Spleen (tissue), 11 donors: ENCODE results near the gene SIN3B. TPM values are rescaled to one million over a fixed set of nuclear protein-coding genes. Genes with fewer than 3 reads are reported as not detected.

ENCODE experiments used
- DNase-seq: peaks from one replicate; pipeline ENCODE4 v3.0.0-alpha.2; 2020
- H3K27ac ChIP-seq, 8 donors: fragments of 200-600 bp; sonication (generic) in 7 of 8; 1 replicate in 4 of 8; 2 replicates in 4 of 8; pipeline versions ENCODE4 v1.5.0 to v1.8.0; 2016 to 2021; ENCODE audit warnings: inconsistent platforms in 4 of 8, mild to moderate bottlenecking in 4 of 8, moderate library complexity in 1 of 8
- H3K27me3 ChIP-seq, 7 donors: fragments of 200-600 bp; sonication (generic) in 6 of 7; replicated peaks in 1 of 7; 1 replicate in 4 of 7; 2 replicates in 3 of 7; pipeline versions ENCODE4 v1.5.0 to v1.8.0; 2016 to 2021; ENCODE audit warnings: inconsistent platforms in 3 of 7, mild to moderate bottlenecking in 1 of 7
- H3K36me3 ChIP-seq, 6 donors: fragments of 200-600 bp; sonication (generic) in 5 of 6; 1 replicate in 4 of 6; 2 replicates in 2 of 6; pipeline versions ENCODE4 v1.5.0 to v1.8.0; 2016 to 2021; ENCODE audit warnings: inconsistent platforms in 2 of 6
- H3K4me1 ChIP-seq, 6 donors: fragments of 200-600 bp; sonication (generic) in 5 of 6; 1 replicate in 3 of 6; 2 replicates in 3 of 6; pipeline versions ENCODE4 v1.5.0 to v1.8.0; 2016 to 2021; ENCODE audit warnings: inconsistent platforms in 3 of 6
- H3K4me3 ChIP-seq, 8 donors: fragments of 200-600 bp; sonication (generic) in 7 of 8; 1 replicate in 4 of 8; 2 replicates in 4 of 8; pipeline versions ENCODE4 v1.5.0 to v1.8.0; 2016 to 2021; ENCODE audit warnings: inconsistent platforms in 4 of 8, mild to moderate bottlenecking in 4 of 8, moderate library complexity in 2 of 8
- H3K9me3 ChIP-seq, 8 donors: fragments of 200-600 bp; sonication (generic) in 7 of 8; 1 replicate in 4 of 8; 2 replicates in 4 of 8; pipeline versions ENCODE4 v1.5.0 to v1.8.0; 2016 to 2021; ENCODE audit warnings: inconsistent platforms in 4 of 8
- POLR2A ChIP-seq, 3 donors: fragments of 450-650 bp; IDR thresholded peaks; one replicate each; pipeline ENCODE4 v1.5.1; 2017; ENCODE audit warnings: antibody characterized with exemption in 3 of 3, mild to moderate bottlenecking in 1 of 3
- POLR2AphosphoS5 ChIP-seq, 3 donors: sonication (generic); formaldehyde crosslinking; IDR thresholded peaks; one replicate each; pipeline ENCODE4 v1.5.1; 2017; ENCODE audit warnings: antibody characterized with exemption in 3 of 3
- WGBS, 5 donors: extraction: QIAGEN DNeasy Blood & Tissue Kit in 3 of 5; methylation state at CpG; one replicate each; pipeline versions ENCODE4 v1.1.5 to v1.1.7; 2013 to 2018; 5-methylcytosine and 5-hydroxymethylcytosine counted together
- intact Hi-C: fragments of 100-400 bp; cut with DNase I; formaldehyde crosslinking; loops from one replicate; pipeline ENCODE4 v1.15.0; 2023; ENCODE audit warnings: low total_unique reads
- polyA plus RNA-seq, 3 donors: library from polyadenylated mRNA; stranded (reverse); fragments of 200-250 nt; gene quantifications; one replicate each; pipeline ENCODE4 v1.2.1, GENCODE V29; 2013
- total RNA-seq, 7 donors: library from RNA; depleted of rRNA in 3 of 7; stranded (reverse); fragments of >200 nt in 3 of 7; fragmentation: NEBNext Ultra II Directional in 4 of 7; extraction: Animal tissue kit (Norgen Biotek cat#: 25700) in 4 of 7; gene quantifications; one replicate each; pipeline versions ENCODE4 v1.1.0 to v1.2.1, GENCODE V29; 2016 to 2021
- TF ChIP-seq, protein P1 (sequence below), 11 experiments: fragments of 200-600 bp in 7 of 11; fragments of 450-650 bp in 4 of 11; sonication (generic) in 4 of 11; IDR thresholded peaks in 8 of 11; conservative IDR thresholded peaks in 3 of 11; 1 replicate in 7 of 11; 2 replicates in 4 of 11; pipeline versions ENCODE4 v1.4.0 to v1.8.0; 2016 to 2021; ENCODE audit warnings: antibody characterized with exemption in 11 of 11, inconsistent platforms in 4 of 11, mild to moderate bottlenecking in 1 of 11
- donor health status: healthy with polysubstance abuse.
- donor health status: DM: no; HTN: no; CAD: no; lungs with moderate emphysema.
- donor health status: DM: no; HTN: no; CAD: no.
- donor health status: Bipolar disorder and iron deficiency.
- donor health status: healthy.
- donor health status: DM: no; HTN: no; CAD: no.
- donor health status: DM: yes; HTN: yes; CAD: no.

SIN3B gene
- total and polyA plus RNA-seq, 10 donors, result 14.6 to 107 (median 67.6) TPM

DNA sequence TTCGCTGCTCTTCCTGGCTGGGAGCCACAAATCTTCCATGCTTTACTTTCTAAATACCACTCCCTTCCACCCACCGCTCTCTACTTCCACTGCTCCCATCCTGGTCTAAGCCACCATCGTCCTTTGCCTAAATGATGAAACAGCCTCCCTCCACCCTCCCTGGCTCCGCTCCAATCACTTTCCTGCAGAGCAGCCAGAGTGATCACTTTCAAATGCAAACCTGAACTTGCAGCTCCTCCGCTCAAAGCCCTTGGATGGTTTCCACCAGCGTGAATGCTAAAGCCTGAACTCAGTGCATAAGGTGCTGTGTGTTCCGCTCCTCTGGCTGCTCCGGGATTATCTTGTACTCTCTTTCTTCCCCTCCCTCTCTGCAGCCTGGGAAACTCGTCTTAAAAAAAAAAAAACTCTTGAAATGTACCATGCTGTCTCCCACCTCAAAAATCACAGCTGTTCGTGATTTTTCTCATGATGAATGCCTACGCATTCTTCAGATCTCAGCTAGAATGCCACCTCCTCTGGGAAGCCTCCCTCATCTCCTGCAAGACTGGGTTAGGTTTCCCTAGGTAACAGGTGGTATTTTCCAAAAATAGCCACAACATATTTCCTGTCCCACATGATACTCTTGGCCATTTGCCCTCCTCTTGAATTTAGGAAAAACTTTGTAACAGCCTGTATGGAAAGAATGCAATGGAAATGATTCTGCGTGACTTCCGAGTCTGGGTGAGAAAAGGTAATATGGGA, 3.7 kb upstream of the SIN3B start:
- Histone ChIP-seq H3K4me3 (peak overlapping the region in 4 of 8 donors; percentile 5 to 57 (median 26)), H3K27me3 (peaks cover 0 to 10% (median 0%) of the 10 kb centered on the region in 7 donors), H3K9me3 (no peaks in the 10 kb centered on the region), H3K27ac (peak overlapping the region in 6 of 8 donors; percentile 44 to 71 (median 58)), H3K36me3 (no peaks in the 10 kb centered on the region), H3K4me1 (peaks cover 3 to 36% (median 26%) of the 10 kb centered on the region in 6 donors)
- 25 to 35% (median 34%) methylated on average over 13 of the region's 13 CpGs for WGBS, 5 donors
- TF ChIP-seq, protein P1, sequence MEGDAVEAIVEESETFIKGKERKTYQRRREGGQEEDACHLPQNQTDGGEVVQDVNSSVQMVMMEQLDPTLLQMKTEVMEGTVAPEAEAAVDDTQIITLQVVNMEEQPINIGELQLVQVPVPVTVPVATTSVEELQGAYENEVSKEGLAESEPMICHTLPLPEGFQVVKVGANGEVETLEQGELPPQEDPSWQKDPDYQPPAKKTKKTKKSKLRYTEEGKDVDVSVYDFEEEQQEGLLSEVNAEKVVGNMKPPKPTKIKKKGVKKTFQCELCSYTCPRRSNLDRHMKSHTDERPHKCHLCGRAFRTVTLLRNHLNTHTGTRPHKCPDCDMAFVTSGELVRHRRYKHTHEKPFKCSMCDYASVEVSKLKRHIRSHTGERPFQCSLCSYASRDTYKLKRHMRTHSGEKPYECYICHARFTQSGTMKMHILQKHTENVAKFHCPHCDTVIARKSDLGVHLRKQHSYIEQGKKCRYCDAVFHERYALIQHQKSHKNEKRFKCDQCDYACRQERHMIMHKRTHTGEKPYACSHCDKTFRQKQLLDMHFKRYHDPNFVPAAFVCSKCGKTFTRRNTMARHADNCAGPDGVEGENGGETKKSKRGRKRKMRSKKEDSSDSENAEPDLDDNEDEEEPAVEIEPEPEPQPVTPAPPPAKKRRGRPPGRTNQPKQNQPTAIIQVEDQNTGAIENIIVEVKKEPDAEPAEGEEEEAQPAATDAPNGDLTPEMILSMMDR (IDR thresholded peaks at IDR 0.05 in 8 of 11, conservative IDR thresholded peaks at IDR 0.05 in 3 of 11), result no peak
- TF ChIP-seq POLR2AphosphoS5 (IDR thresholded peaks at IDR 0.05) (no peak), POLR2A (IDR thresholded peaks at IDR 0.05) (no peak)
- intact Hi-C loops, result no loop called here
- no peak for DNase-seq

DNA sequence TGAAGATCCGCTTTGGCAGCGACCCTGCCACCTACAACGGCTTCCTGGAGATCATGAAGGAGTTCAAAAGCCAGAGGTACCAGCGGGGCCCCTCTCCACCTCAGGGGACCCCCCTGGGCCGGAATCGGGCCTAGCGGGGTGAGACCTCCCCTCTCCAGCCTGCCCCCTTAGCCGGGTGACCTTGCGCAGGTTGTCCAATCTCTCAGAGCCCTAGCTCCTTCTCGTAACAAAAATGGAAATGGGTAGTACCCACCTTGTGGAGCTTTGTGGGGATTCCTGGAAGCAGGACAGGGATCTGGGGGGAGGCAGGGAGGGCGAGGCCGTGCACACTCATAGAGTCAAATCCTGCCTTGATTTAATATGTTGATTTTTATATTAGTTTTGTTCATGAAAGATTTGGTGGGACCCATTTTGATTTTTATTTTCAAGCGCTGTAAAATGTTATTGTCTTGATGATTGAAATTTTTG, 658 bp downstream of the SIN3B start:
- Histone ChIP-seq H3K27me3 (peaks cover 0 to 7% (median 0%) of the 10 kb centered on the region in 7 donors), H3K27ac (peak overlapping the region; percentile 51 to 90 (median 82)), H3K36me3 (peaks cover 0 to 40% (median 37%) of the 10 kb centered on the region in 6 donors), H3K9me3 (no peaks in the 10 kb centered on the region), H3K4me3 (peak overlapping the region; percentile 67 to 97 (median 78)), H3K4me1 (peaks cover 6 to 69% (median 47%) of the 10 kb centered on the region in 6 donors)
- 21 to 40% (median 28%) methylated on average over 11 to 13 of the region's 13 CpGs for WGBS, 5 donors
- intact Hi-C loops, result loop anchor here (10.0 kb wide), 1 partner anchor 65 kb away; no protein-coding TSS in a partner anchor
- no peak for DNase-seq
- TF ChIP-seq POLR2A (IDR thresholded peaks at IDR 0.05) (no peak), POLR2AphosphoS5 (IDR thresholded peaks at IDR 0.05) (no peak)
- TF ChIP-seq, protein P1 (IDR thresholded peaks at IDR 0.05 in 8 of 11, conservative IDR thresholded peaks at IDR 0.05 in 3 of 11), result no peak

DNA sequence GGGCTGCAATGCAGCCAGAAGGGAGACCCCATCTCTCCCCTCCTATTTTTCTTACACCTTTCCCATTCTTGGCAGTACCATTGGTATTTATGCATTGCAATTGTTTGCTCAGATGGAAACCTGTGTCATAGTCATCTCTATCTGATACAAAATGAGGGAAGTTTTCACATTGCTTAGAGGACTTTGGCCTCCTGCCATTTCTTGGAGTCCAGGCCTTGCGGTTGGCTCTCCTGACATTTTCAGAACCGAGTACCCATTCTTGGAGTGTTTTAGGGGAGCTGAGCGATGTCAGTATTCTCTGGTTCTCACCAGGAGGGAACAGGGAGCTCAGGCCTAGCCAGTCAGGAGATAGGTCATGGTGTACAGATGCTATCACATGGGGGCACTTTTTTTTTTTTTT, 1.5 kb downstream of the SIN3B start:
- Histone ChIP-seq H3K36me3 (peaks cover 0 to 48% (median 38%) of the 10 kb centered on the region in 6 donors), H3K27me3 (no peaks in the 10 kb centered on the region), H3K27ac (peak overlapping the region in 2 of 8 donors; percentile 89 to 90), H3K4me3 (peak overlapping the region in 4 of 8 donors; percentile 73 to 97 (median 90)), H3K4me1 (peaks cover 6 to 69% (median 45%) of the 10 kb centered on the region in 6 donors), H3K9me3 (no peaks in the 10 kb centered on the region)
- 65 to 90% (median 78%) methylated on average over 3 of the region's 3 CpGs for WGBS, 5 donors
- TF ChIP-seq POLR2A (IDR thresholded peaks at IDR 0.05) (no peak), POLR2AphosphoS5 (IDR thresholded peaks at IDR 0.05) (no peak)
- TF ChIP-seq, protein P1 (IDR thresholded peaks at IDR 0.05 in 8 of 11, conservative IDR thresholded peaks at IDR 0.05 in 3 of 11), result no peak
- intact Hi-C loops, result loop anchor here (10.0 kb wide), 1 partner anchor 64 kb away; no protein-coding TSS in a partner anchor
- no peak for DNase-seq

DNA sequence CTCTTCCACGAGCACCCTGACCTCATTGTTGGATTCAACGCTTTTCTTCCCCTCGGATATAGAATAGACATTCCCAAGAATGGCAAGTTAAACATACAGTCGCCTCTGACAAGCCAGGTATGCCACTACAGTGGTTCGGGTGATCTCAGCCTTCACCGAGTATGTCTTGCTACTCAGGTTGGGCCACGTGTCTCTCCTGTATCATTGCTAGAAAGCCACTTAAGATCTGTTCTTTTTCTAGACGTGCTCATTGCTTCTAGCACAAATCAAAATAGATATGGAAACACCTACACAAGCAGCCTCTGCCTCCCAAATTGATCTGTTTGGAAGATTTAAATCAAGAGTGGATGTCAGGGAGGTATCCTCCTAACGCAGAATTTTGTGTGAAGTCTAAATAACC, 2.3 kb downstream of the SIN3B start:
- H3K9me3 ChIP-seq, result no peaks in the 10 kb centered on the region
- H3K4me1 ChIP-seq, result peaks cover 6 to 71% (median 50%) of the 10 kb centered on the region in 6 donors
- peaks cover 0 to 56% (median 38%) of the 10 kb centered on the region in 6 donors for H3K36me3 ChIP-seq
- H3K27ac ChIP-seq, result no peak overlapping the region
- no peaks in the 10 kb centered on the region for H3K27me3 ChIP-seq
- no peak for DNase-seq
- no peak overlapping the region for H3K4me3 ChIP-seq
- TF ChIP-seq POLR2AphosphoS5 (IDR thresholded peaks at IDR 0.05) (no peak), POLR2A (IDR thresholded peaks at IDR 0.05) (no peak)
- TF ChIP-seq, protein P1 (IDR thresholded peaks at IDR 0.05 in 8 of 11, conservative IDR thresholded peaks at IDR 0.05 in 3 of 11), result no peak
- WGBS, 5 donors, result 93 to 97% (median 96%) methylated on average over 9 of the region's 9 CpGs
- intact Hi-C loops, result loop anchor here (10.0 kb wide), 1 partner anchor 63 kb away; no protein-coding TSS in a partner anchor
